Rectal smooth muscle tissue (tissue), 1 donor: ENCODE measurements around the gene DOC2B.
"Not testable (repeated sequence)": the region's sequence is repeated elsewhere in the genome, so short reads cannot be mapped to it uniquely, and the experiment has no call there.

Source experiments
- H3K27ac ChIP-seq: one replicate; pipeline ENCODE4 v1.7.0; 2013; ENCODE audit warnings: low read depth, low read length, inconsistent platforms
- H3K27me3 ChIP-seq: one replicate; pipeline ENCODE4 v1.7.0; 2013; ENCODE audit warnings: low read length; ENCODE audit not compliant: control insufficient read depth, insufficient read depth
- H3K36me3 ChIP-seq: one replicate; pipeline ENCODE4 v1.7.0; 2013; ENCODE audit warnings: low read length; ENCODE audit not compliant: control insufficient read depth, insufficient read depth
- H3K4me1 ChIP-seq: one replicate; pipeline ENCODE4 v1.7.0; 2013; ENCODE audit warnings: low read length; ENCODE audit not compliant: control insufficient read depth, insufficient read depth
- H3K4me3 ChIP-seq: one replicate; pipeline ENCODE4 v1.7.0; 2013; ENCODE audit warnings: low read length
- H3K9ac ChIP-seq: one replicate; pipeline ENCODE4 v1.7.0; 2013; ENCODE audit warnings: low read length

DOC2B gene

GRCh38 chr17:178292-179065, 3.0 kb downstream of the DOC2B start:
- H3K27ac ChIP-seq, result no peak overlapping the region
- peaks cover 21% of the 10 kb centered on the region for H3K27me3 ChIP-seq

DNA sequence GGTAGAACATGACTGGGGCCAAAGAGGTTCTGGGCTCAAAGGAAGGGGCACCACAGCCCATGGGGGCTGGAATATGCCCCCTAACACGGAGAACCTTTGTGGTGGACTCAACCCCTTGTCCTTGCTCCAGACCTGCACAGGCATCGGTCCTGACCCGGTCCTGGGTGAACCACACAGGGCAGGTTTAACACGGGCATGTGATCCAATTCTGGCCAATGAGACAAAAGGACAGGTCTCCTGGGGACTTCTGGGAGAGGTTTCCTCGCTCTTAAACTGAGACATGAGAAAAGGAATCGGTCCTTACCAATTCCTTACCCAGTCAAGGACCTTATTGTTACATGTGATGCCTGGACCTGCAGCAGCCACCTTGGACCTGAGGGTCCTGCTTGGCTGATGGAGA, 3.7 kb downstream of the DOC2B start:
- H3K4me1 ChIP-seq, result no peaks in the 10 kb centered on the region
- H3K27me3 ChIP-seq, result peaks cover 15% of the 10 kb centered on the region
- H3K9ac ChIP-seq, result no peak overlapping the region
- no peak overlapping the region for H3K27ac ChIP-seq
- no peak overlapping the region for H3K4me3 ChIP-seq
- no peaks in the 10 kb centered on the region for H3K36me3 ChIP-seq

More at GRCh38 chr17:178292-179065, 3.0 kb downstream of the DOC2B start:
- H3K4me3 ChIP-seq, result no peak overlapping the region
- H3K4me1 ChIP-seq, result no peaks in the 10 kb centered on the region
- no peak overlapping the region for H3K9ac ChIP-seq
- H3K36me3 ChIP-seq, result no peaks in the 10 kb centered on the region

DNA sequence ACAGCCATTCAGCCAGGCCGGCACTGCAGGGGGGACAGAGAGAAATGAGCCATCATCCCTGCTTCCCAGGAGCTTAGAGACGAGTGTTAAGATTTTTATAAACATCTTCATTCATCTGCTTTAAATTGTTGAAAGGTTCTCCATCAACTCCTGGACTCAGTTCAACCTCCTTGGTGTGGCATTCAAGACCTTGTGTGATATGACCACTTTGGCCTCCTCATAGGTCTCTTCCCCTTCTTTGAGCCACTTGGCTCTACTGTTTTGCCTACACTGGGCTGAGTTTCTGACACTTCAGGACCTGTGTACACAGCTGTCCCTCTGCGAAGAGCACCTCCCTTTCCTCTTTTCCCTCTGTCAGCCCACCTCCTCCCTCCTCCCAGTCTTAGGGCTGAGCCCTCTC, 4.3 kb downstream of the DOC2B start:
- Histone ChIP-seq H3K4me3 (no peak overlapping the region), H3K27ac (no peak overlapping the region), H3K27me3 (peaks cover 12% of the 10 kb centered on the region), H3K9ac (no peak overlapping the region), H3K36me3 (no peaks in the 10 kb centered on the region), H3K4me1 (no peaks in the 10 kb centered on the region)

DNA sequence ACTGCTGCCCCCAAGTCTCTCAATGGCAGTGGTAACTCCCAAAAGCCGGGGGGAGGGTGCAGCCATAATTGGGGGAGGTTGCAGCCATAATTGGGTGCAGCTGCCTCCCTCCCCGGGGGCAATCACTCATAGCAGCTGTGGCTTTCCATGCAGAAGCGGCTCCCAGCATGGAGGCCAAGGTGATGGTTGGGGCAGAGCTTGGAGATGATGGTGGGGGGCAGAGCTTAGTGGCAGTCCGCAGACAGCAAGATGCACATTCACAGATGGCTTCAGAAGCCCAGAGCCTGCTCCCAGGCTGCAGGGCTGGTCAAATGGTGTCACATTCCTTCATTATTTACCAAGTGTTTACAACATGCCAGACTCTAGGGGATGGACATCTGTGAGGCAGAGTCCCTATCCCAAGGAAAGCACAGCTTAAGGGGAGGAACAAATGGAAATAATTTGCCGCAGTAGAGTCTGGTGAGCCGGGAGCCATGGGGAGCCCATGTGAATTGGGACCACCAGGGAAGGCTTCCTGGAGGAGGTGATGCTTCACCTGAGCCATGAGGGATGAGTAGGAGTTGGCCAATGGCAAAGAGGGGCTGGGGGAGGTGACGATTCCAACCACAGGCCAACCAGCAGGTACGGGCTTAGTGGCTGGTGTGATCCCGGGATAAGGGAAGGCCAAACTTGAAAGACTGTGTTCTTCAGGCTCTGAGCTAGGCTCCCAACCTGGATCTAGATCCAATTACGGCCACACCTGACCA, 8.1 kb downstream of the DOC2B start:
- Histone ChIP-seq H3K27me3 (peaks cover 4% of the 10 kb centered on the region), H3K27ac (no peak overlapping the region), H3K4me3 (no peak overlapping the region), H3K36me3 (no peaks in the 10 kb centered on the region), H3K4me1 (no peaks in the 10 kb centered on the region), H3K9ac (no peak overlapping the region)

DNA sequence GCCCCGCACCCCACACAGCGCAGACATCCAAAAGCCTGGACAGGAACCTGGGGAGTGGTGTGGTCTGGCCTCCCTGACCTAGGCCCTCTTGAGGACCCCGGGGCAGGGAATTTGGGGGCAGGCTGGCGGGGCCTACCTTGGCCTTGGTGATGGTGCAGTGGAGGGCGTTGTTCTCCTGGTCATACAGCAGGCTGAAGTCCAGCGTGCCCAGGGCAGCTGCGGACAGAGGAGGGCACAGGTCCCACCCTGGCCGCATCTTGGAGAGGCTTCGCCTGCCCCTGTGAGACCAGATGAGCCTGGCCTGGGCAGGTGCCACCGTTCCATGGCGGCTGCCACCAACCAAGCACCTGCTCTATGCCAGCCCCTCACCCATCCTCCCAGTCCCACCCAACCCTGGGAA, 9.0 kb downstream of the DOC2B start:
- Histone ChIP-seq H3K36me3 (no peaks in the 10 kb centered on the region), H3K4me3 (no peak overlapping the region), H3K9ac (no peak overlapping the region), H3K4me1 (no peaks in the 10 kb centered on the region), H3K27me3 (peaks cover under 1% of the 10 kb centered on the region), H3K27ac (no peak overlapping the region)

DNA sequence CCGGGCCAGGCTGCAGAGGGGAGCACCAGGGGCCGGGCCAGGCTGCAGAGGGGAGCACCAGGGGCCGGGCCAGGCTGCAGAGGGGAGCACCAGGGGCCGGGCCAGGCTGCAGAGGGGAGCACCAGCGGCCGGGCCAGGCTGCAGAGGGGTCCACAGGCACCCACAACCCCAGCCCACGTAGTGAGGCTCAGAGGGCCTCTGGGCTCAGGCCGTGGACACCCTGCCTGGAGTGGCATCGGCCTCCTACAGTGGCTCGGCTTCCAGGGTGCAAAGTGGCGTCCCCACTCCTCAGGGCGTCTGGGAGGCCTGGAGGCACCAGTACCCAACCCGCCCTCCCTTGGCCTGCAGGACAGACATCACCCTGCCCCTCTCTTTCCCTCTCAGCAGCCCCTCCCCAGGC, 9.6 kb downstream of the DOC2B start:
- no peaks in the 10 kb centered on the region for H3K4me1 ChIP-seq
- no peaks in the 10 kb centered on the region for H3K36me3 ChIP-seq
- no peak overlapping the region for H3K4me3 ChIP-seq
- H3K27ac ChIP-seq, result no peak overlapping the region
- no peak overlapping the region for H3K9ac ChIP-seq
- no peaks in the 10 kb centered on the region for H3K27me3 ChIP-seq

DNA sequence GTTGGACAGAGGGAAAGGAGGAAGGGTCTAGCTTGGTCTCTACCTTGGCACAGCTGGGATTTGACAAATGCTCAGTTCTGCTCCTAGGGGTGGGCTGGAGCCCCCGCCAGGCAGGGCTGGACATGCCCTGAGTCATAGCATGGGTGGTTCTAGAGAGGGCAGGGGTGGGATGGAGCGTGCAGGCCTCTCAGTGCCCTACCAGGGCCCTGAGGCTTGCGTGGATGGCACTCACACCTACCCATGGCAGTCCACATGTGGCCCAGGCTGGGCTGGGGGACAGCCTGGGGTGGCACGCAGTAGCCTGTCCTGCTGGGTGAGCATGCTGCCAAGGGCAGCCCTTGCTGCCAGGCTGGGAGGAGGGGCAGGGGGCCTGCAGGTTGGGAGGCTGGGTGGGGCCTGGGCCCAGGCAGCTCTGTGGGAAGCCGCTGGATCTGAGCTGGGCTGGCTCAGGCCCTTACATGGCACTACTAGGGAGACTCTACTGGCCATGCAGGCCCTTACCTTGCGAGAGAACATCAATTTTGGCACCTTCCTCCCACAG, 11.2 kb downstream of the DOC2B start:
- Histone ChIP-seq H3K36me3 (no peaks in the 10 kb centered on the region), H3K27ac (no peak overlapping the region), H3K4me1 (no peaks in the 10 kb centered on the region), H3K4me3 (no peak overlapping the region), H3K9ac (no peak overlapping the region), H3K27me3 (no peaks in the 10 kb centered on the region)

DNA sequence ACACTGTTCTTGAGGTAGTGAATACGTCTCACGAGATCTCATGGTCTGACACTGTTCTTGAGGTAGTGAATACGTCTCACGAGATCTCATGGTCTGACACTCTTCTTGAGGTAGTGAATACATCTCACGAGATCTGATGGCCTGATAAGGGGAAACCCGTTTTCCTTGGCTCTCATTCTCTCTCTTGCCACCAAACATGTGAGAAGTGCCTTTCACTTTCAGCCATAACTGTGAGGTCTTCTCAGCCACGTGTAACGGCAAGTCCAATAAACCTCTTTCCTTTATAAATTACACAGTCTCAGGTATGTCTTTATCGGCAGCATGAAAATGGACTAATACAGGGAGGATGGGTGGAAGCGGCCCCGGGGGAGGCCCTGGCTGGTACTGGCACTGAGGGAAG, 12.8 kb downstream of the DOC2B start:
- not testable (repeated sequence) for H3K27me3 ChIP-seq, H3K9ac ChIP-seq, H3K4me3 ChIP-seq, H3K4me1 ChIP-seq, H3K36me3 ChIP-seq, H3K27ac ChIP-seq

DNA sequence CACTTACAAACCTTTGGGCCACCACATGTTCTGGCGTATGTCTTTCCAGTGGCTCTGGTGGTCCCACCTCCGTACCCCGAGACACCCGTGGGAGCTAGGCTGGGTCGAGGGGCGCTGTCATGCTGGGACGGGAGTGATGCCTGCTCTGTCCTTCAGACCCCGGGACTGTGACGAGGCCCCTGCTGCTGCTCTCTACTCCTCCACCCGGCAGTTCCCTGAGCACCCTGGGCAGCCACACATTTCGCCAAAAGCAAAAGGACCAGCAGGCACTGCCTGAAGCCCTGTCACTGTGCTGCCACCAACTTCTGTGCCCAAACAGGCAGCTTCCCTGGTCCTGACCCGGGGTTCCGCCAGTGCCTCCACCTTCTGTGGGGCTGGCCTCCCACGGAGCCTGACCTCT, 15.5 kb downstream of the DOC2B start:
- Histone ChIP-seq H3K27ac (no peak overlapping the region), H3K9ac (no peak overlapping the region), H3K27me3 (no peaks in the 10 kb centered on the region), H3K4me1 (no peaks in the 10 kb centered on the region), H3K4me3 (no peak overlapping the region), H3K36me3 (no peaks in the 10 kb centered on the region)

DNA sequence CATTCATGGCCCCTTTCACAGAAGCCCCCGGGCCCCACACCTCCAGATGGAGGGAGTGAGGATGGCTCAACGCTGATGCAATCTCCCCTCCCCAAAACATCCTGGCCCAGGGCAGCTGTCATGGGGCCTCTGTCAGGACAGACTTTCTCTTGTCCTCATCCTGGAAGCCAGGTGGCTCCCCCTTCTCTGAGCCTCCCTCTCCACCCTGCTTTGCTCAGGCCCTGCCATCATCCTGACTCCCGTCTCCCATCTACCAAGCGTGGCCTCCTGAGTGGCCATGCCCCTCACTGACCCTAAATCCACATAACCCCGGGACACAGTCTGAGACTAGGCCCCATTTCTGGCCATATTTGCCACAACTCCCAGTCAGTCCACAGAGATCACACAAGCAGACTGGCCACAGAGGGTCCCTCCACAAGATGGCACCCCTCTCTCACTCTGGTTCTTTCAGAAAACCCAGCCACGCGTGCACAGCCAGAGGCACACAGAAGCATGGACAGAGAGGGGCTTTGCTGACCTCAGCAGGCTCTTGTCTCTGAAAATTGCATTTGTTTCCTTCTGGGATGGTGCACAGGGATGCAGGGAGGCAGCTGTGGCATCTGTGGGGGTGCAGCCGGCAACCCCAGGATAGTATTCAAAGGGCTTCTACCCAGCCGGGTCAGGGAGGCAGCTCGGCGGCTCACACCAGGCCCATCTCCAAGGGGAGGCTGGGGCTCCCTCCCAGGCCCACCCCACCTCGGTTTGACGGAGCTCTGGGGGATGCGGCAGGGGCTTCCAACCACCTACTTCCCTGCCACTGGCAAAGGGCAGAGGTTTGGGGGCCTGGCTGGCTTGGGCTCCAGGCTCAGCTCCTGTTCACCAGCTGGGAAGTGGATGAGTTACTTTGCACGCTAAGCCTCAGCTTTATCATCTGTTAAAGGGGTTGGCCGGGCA, 16.9 kb downstream of the DOC2B start:
- no peaks in the 10 kb centered on the region for H3K4me1 ChIP-seq
- H3K4me3 ChIP-seq, result no peak overlapping the region
- H3K36me3 ChIP-seq, result no peaks in the 10 kb centered on the region
- H3K9ac ChIP-seq, result no peak overlapping the region
- H3K27me3 ChIP-seq, result no peaks in the 10 kb centered on the region
- no peak overlapping the region for H3K27ac ChIP-seq

DNA sequence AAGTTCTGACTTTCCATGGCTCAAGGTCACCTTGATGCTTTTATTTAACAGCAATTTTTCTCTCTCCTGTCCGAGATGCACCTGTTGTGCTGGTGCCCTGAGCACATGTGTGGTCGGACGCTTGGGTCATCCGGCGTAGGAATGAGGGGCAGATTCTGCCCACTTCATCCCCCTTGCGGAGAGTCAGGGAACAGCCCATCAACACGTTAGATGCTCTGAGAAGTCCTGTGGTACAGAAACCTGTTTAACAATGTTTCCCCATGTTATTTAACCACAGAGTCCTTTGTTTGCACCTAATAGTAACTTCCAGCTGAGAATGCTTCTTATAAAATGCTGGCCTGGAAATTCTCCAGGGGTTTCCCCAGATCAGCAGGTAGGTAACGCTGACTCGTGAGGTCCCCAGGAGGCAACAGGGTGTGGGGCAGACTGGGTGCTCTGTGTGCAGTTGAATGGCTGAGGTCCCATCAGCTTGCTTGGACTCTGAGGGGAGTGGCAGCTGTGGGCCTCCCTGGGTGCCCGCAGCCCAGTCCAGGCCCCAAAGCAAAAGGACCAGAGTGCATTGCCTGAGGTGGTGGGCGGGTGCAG, 17.8 kb downstream of the DOC2B start:
- Histone ChIP-seq H3K27me3 (no peaks in the 10 kb centered on the region), H3K4me1 (no peaks in the 10 kb centered on the region), H3K27ac (no peak overlapping the region), H3K36me3 (no peaks in the 10 kb centered on the region), H3K9ac (no peak overlapping the region), H3K4me3 (no peak overlapping the region)

GRCh38 chr17:162689-163088, 18.8 kb downstream of the DOC2B start:
- Histone ChIP-seq H3K27ac (no peak overlapping the region), H3K36me3 (no peaks in the 10 kb centered on the region), H3K4me3 (no peak overlapping the region), H3K27me3 (no peaks in the 10 kb centered on the region), H3K9ac (no peak overlapping the region), H3K4me1 (no peaks in the 10 kb centered on the region)
